Right lobe of liver (tissue), 6 donors: ENCODE data around the gene PRMT3. TPM values are rescaled to one million over a fixed set of nuclear protein-coding genes. Genes with fewer than 3 reads are reported as not detected.
A peak's percentile ranks its signal among the peaks of the same experiment; 100 is the strongest.

Experiments
- ATAC-seq, 4 donors: fragments of 200-7000 bp; cut with Tn5 transposase; one replicate each; pipeline ENCODE4 v1.9.1; 2020; ENCODE audit warnings: mild to moderate bottlenecking in 4 of 4, moderate library complexity in 4 of 4
- DNase-seq, 3 donors: peaks; one replicate each; pipeline ENCODE4 v3.0.0-alpha.2; 2020
- H3K27ac ChIP-seq, 3 donors: fragments of 200-600 bp; one replicate each; pipeline ENCODE4 v1.8.0; 2022
- H3K27me3 ChIP-seq, 2 donors: fragments of 200-600 bp; one replicate each; pipeline ENCODE4 v1.8.0; 2022
- H3K36me3 ChIP-seq, 4 donors: fragments of 200-600 bp; sonication (generic) in 1 of 4; one replicate each; pipeline versions ENCODE4 v1.5.1 to v1.8.0; 2017 to 2022; ENCODE audit warnings: control low read depth in 1 of 4
- H3K4me1 ChIP-seq, 4 donors: fragments of 200-600 bp; sonication (generic) in 1 of 4; one replicate each; pipeline versions ENCODE4 v1.5.1 to v1.8.0; 2017 to 2022; ENCODE audit warnings: control low read depth in 1 of 4
- H3K4me3 ChIP-seq, 3 donors: fragments of 200-600 bp; one replicate each; pipeline ENCODE4 v1.8.0; 2022
- H3K9me3 ChIP-seq, 4 donors: fragments of 200-600 bp; sonication (generic) in 1 of 4; one replicate each; pipeline versions ENCODE4 v1.5.1 to v1.8.0; 2017 to 2022; ENCODE audit warnings: control low read depth in 1 of 4
- POLR2A ChIP-seq: fragments of 450-650 bp; IDR thresholded peaks from one replicate; pipeline ENCODE4 v1.6.1; 2017; ENCODE audit warnings: antibody characterized with exemption, mild to moderate bottlenecking
- WGBS: methylation state at CpG from one replicate; pipeline ENCODE4 v1.1.6; 2018; ENCODE audit warnings: low coverage, low lambda C conversion rate; ENCODE audit not compliant: insufficient coverage; ENCODE audit errors: missing lambda C conversion rate; 5-methylcytosine and 5-hydroxymethylcytosine counted together
- intact Hi-C, 2 donors: fragments of 100-400 bp; cut with DNase I; formaldehyde crosslinking; loops; one replicate each; pipeline versions ENCODE4 v1.11.2 to v1.14.1; 2022
- total RNA-seq, 6 experiments: library from RNA; depleted of rRNA in 2 of 6; stranded (reverse); fragments of >200 nt in 2 of 6; fragmentation: NEBNext Ultra II Directional in 3 of 6; extraction: Animal tissue kit (Norgen Biotek cat#: 25700) in 3 of 6; gene quantifications; one replicate each; pipeline versions ENCODE4 v1.1.0 to v1.2.4, GENCODE V29; 2016 to 2023
- TF ChIP-seq, protein P1 (sequence below), 4 donors: fragments of 200-600 bp in 3 of 4; fragments of 450-650 bp in 1 of 4; IDR thresholded peaks; one replicate each; pipeline versions ENCODE4 v1.5.1 to v1.8.0; 2016 to 2022; ENCODE audit warnings: antibody characterized with exemption in 4 of 4, mild to moderate bottlenecking in 2 of 4
- donor health status: DM: no; HTN: yes; CAD: no.
- donor health status: DM: no; HTN: no; CAD: no.
- donor health status: DM: no; HTN: no; CAD: no.
- donor health status: DM: no; HTN: yes; CAD: no.
- donor health status: DM: no; HTN: yes; CAD: no.

Gene PRMT3
- total RNA-seq, 6 experiments from 2014 or later, result 3.4 to 11.8 (median 4.6) TPM

DNA sequence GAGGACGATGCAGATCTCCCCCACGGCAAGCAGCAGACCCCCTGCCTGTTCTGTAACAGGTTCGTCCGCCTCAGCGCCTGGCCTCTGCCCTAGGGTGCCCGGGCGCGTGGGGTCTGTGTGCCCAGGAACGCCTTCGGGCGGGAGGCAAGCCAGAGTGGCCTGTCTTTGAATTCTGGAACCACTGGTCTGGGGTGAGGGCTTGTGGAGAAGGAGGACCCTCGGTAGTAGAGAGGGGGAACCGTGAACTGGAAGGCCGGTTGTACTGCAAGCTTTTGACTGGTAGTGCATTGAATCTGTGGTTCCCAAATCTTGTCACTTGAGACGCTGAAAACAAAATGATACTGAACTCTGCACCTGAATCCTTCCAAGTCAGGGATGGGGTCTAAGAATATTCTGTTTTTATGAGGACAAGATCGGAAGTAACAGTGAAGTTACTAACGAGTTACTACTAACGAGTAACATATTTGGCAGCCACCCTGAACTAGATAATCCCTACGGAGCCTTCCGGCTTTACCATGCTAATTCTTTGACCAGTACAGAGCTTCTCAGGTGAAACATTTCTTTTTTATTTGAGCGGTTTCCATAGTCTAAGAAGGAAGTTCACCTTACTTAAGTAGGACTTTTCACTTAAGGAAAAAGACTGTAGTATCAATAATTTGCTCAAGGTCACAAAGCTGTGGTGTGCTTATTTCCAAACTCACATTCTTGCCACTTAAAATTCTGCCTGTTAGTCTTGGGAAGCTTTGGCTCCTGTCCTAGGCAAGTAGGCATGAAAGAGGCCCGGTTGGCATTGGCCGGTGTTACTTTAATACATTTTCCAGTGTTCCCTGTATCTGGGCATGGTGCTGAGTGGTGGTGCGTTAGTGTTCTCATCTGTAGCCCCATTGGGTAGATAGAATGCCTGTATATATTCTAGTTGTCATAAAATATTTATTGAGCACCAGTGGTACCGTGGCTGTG, 860 bp downstream of the PRMT3 start:
- Histone ChIP-seq H3K27ac (peak overlapping the region; percentile 75 to 90 (median 81)), H3K27me3 (no peaks in the 10 kb centered on the region), H3K4me1 (peaks cover 0 to 10% (median 3%) of the 10 kb centered on the region in 4 donors), H3K4me3 (peak overlapping the region; percentile 87 to 97 (median 89)), H3K36me3 (peaks cover 0 to 18% (median 4%) of the 10 kb centered on the region in 4 donors), H3K9me3 (no peaks in the 10 kb centered on the region)
- intact Hi-C loops, result loop anchor here (10.0 kb wide), 1 partner anchor 216 kb away; no protein-coding TSS in a partner anchor
- ATAC-seq, result no peak
- TF ChIP-seq, protein P1, sequence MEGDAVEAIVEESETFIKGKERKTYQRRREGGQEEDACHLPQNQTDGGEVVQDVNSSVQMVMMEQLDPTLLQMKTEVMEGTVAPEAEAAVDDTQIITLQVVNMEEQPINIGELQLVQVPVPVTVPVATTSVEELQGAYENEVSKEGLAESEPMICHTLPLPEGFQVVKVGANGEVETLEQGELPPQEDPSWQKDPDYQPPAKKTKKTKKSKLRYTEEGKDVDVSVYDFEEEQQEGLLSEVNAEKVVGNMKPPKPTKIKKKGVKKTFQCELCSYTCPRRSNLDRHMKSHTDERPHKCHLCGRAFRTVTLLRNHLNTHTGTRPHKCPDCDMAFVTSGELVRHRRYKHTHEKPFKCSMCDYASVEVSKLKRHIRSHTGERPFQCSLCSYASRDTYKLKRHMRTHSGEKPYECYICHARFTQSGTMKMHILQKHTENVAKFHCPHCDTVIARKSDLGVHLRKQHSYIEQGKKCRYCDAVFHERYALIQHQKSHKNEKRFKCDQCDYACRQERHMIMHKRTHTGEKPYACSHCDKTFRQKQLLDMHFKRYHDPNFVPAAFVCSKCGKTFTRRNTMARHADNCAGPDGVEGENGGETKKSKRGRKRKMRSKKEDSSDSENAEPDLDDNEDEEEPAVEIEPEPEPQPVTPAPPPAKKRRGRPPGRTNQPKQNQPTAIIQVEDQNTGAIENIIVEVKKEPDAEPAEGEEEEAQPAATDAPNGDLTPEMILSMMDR (IDR thresholded peaks at IDR 0.05), result no peak
- TF ChIP-seq POLR2A, result no peak
- DNase-seq, result no peak
- 29% methylated on average over 12 of the region's 25 CpGs for WGBS

DNA sequence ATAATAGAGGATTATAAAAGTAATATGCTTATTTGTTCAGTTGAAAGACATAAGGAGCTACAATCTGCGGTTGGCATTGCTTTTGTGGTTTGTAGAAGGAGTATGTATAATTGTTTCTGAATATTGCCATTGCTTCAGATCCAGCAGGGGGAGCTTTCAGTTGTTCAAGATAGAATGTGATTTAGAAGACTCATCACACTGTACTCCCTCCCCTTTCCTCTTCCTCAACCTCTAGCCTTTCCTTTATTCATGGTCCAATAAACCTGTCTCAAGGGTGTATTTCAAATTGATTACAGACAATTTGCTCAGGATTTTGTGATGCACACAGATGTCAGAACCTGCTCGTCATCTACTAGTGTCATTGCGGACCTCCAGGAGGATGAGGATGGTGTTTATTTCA, 9.8 kb downstream of the PRMT3 start:
- H3K27me3 ChIP-seq, result no peaks in the 10 kb centered on the region
- DNase-seq (no peak), ATAC-seq (peak; percentile 83 to 91 (median 86))
- H3K4me3 ChIP-seq, result no peak overlapping the region
- H3K4me1 ChIP-seq, result no peaks in the 10 kb centered on the region
- H3K27ac ChIP-seq, result no peak overlapping the region
- intact Hi-C loops, result no loop called here
- H3K9me3 ChIP-seq, result no peaks in the 10 kb centered on the region
- TF ChIP-seq, protein P1 (IDR thresholded peaks at IDR 0.05), result peak; percentile 58 to 67 (median 62)
- TF ChIP-seq POLR2A, result no peak
- 68% methylated on average over 3 of the region's 3 CpGs for WGBS
- peaks cover 0 to 29% (median 11%) of the 10 kb centered on the region in 4 donors for H3K36me3 ChIP-seq

DNA sequence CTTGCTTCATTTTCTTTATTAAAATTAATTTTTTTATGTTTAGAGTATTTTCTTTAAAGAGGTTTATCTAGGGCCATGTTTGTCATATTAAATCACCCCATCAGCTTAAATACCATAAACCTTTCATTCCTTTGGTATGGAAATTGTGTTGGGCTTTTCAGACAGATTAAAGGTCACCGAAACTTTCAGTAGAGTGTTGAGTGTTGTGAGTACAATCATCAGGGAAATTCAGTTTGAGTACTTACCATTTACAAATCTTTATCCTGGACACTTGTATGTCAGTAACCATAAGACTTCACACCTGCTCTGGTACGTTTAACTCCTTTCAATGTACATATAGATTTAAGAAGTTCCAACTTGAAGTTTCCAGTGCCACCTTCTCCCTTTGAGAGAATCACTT, 12.0 kb downstream of the PRMT3 start:
- no peak for ATAC-seq
- 67% methylated on average over 2 of the region's 2 CpGs for WGBS

DNA sequence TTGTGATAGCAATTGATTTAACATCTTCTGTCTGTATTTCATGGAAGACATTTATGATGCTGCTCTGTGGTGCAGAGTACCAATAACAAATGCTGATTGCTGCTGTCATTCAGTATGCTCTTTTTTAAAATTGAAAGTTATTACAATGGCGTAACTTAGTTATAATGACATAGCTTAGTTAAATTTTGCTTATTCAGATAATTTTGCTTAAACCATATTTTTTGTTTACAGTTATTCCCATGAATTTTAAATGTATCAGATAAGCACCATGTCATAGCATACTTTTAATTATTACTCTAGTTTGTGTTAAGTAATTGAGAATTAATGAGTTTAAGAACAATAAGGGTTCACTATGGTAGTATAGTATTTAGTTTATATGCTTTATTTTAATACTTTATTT, 15.5 kb downstream of the PRMT3 start:
- Histone ChIP-seq H3K4me1 (no peaks in the 10 kb centered on the region), H3K27ac (no peak overlapping the region), H3K36me3 (peaks cover 0 to 34% (median 9%) of the 10 kb centered on the region in 4 donors), H3K9me3 (no peaks in the 10 kb centered on the region), H3K27me3 (no peaks in the 10 kb centered on the region), H3K4me3 (no peak overlapping the region)
- ATAC-seq (no peak), DNase-seq (no peak)
- WGBS, result 93% methylated on average over 1 of the region's 1 CpG
- intact Hi-C loops, result no loop called here
- TF ChIP-seq, protein P1 (IDR thresholded peaks at IDR 0.05), result no peak
- TF ChIP-seq POLR2A, result no peak

More for the DNA sequence above, 12.0 kb downstream of the PRMT3 start:
- Histone ChIP-seq H3K27ac (no peak overlapping the region), H3K4me1 (no peaks in the 10 kb centered on the region), H3K36me3 (peaks cover 0 to 24% (median 7%) of the 10 kb centered on the region in 4 donors), H3K9me3 (no peaks in the 10 kb centered on the region), H3K27me3 (no peaks in the 10 kb centered on the region), H3K4me3 (no peak overlapping the region)
- TF ChIP-seq, protein P1 (IDR thresholded peaks at IDR 0.05), result no peak
- no peak for TF ChIP-seq POLR2A
- intact Hi-C loops, result no loop called here
- DNase-seq, result no peak
